ENCODE data around the gene GXYLT2.

GXYLT2 gene

GRCh38 chr3:72887705-72888545 lies at the start of gene GXYLT2:
TSS of gene GXYLT2 (plus strand) at chr3:72888046. CDS start at chr3:72888234, 188 bp downstream.
- DNase-seq (ENCODE audit: low read depth): no peak

- no peak for DNase-seq (ENCODE audit: low read depth)
These were observed 48.8 kb upstream of the GXYLT2 start for GRCh38 chr3:72839057-72839456.

- DNase-seq (ENCODE audit: low read depth): no peak
These were observed 43.3 kb upstream of the GXYLT2 start for GRCh38 chr3:72844436-72844993.

- DNase-seq (ENCODE audit: low read depth): no peak
These were observed 41.7 kb upstream of the GXYLT2 start for GRCh38 chr3:72846166-72846565.

GRCh38 chr3:72847282-72847681 lies 40.6 kb upstream of the GXYLT2 start:
- DNase-seq (ENCODE audit: low read depth): no peak

GRCh38 chr3:72847751-72848702 lies 39.8 kb upstream of the GXYLT2 start, which contains the start of gene SHQ1:
TSS of gene SHQ1 (minus strand) at chr3:72848445. CDS start at chr3:72848340, 105 bp downstream.
- DNase-seq (ENCODE audit: low read depth): peak; percentile 94

GRCh38 chr3:72848703-72849081 lies 39.2 kb upstream of the GXYLT2 start:
- no peak for DNase-seq (ENCODE audit: low read depth)

- no peak for DNase-seq (ENCODE audit: low read depth)
These were observed 32.8 kb upstream of the GXYLT2 start for GRCh38 chr3:72855001-72855400.

- DNase-seq (ENCODE audit: low read depth): no peak
These were observed 27.8 kb upstream of the GXYLT2 start for GRCh38 chr3:72860053-72860452.

GRCh38 chr3:72860846-72861245 lies 27.0 kb upstream of the GXYLT2 start:
- DNase-seq (ENCODE audit: low read depth): no peak

- DNase-seq (ENCODE audit: low read depth): no peak
These were observed 25.3 kb upstream of the GXYLT2 start for GRCh38 chr3:72862314-72863090.

GRCh38 chr3:72872183-72872582 lies 15.7 kb upstream of the GXYLT2 start:
- DNase-seq (ENCODE audit: low read depth): peak; percentile 70

- no peak for DNase-seq (ENCODE audit: low read depth)
These were observed 522 bp upstream of the GXYLT2 start for GRCh38 chr3:72887343-72887704.

GRCh38 chr3:72888546-72889309 lies 882 bp downstream of the GXYLT2 start:
- DNase-seq (ENCODE audit: low read depth): no peak

GRCh38 chr3:72889310-72890165 lies 1.7 kb downstream of the GXYLT2 start:
- no peak for DNase-seq (ENCODE audit: low read depth)

GRCh38 chr3:72890166-72890925 lies 2.5 kb downstream of the GXYLT2 start:
- no peak for DNase-seq (ENCODE audit: low read depth)

GRCh38 chr3:72891053-72891855 lies 3.4 kb downstream of the GXYLT2 start:
- DNase-seq (ENCODE audit: low read depth): peak; percentile 90

GRCh38 chr3:72892081-72892775 lies 4.4 kb downstream of the GXYLT2 start:
- peak; percentile 94 for DNase-seq (ENCODE audit: low read depth)
